Astrocyte (in vitro differentiated cells and primary cell): ENCODE results near the gene RAF1. TPM values are rescaled to one million over a fixed set of nuclear protein-coding genes. Genes with fewer than 3 reads are reported as not detected.

Experiments used
- DNase-seq: peaks from one replicate; pipeline ENCODE4 v3.0.0-alpha.2; 2010; ENCODE audit warnings: low read depth
- FAIRE-seq: peaks from 2 replicates; lab custom pipeline; 2011; peaks lifted over from hg19 to GRCh38; lab: Jason Lieb, UNC
- H2AFZ ChIP-seq: 2 replicates; pipeline ENCODE4 v1.6.0; 2012; ENCODE audit warnings: low read depth, low read length, inconsistent platforms
- H3K27ac ChIP-seq: 2 replicates; pipeline ENCODE4 v1.5.1; 2011; ENCODE audit warnings: low read depth, low read length, inconsistent platforms
- H3K27me3 ChIP-seq: 2 replicates; pipeline ENCODE4 v1.6.0; 2011; ENCODE audit warnings: low read length, inconsistent platforms; ENCODE audit not compliant: insufficient read depth
- H3K36me3 ChIP-seq: 2 replicates; pipeline ENCODE4 v1.5.1; 2011; ENCODE audit warnings: low read length, inconsistent platforms; ENCODE audit not compliant: insufficient read depth
- H3K4me1 ChIP-seq: 2 replicates; pipeline ENCODE4 v1.5.1; 2011; ENCODE audit warnings: low read length, inconsistent platforms; ENCODE audit not compliant: insufficient read depth
- H3K4me2 ChIP-seq: 2 replicates; pipeline ENCODE4 v1.6.0; 2012; ENCODE audit warnings: low read length, inconsistent platforms
- H3K4me3 ChIP-seq: 2 replicates; pipeline ENCODE4 v1.5.1; 2011; ENCODE audit warnings: low read depth, mild to moderate bottlenecking, low read length, inconsistent platforms; ENCODE audit not compliant: insufficient read depth
- H3K79me2 ChIP-seq: 2 replicates; pipeline ENCODE4 v1.6.0; 2012; ENCODE audit warnings: mild to moderate bottlenecking, low read length, inconsistent platforms; ENCODE audit not compliant: insufficient read depth
- H3K9ac ChIP-seq: 2 replicates; pipeline ENCODE4 v1.6.0; 2012; ENCODE audit warnings: mild to moderate bottlenecking, low read length, inconsistent platforms
- H3K9me3 ChIP-seq: 2 replicates; pipeline ENCODE4 v1.5.1; 2012; ENCODE audit warnings: low read depth, mild to moderate bottlenecking, low read length, inconsistent platforms; ENCODE audit not compliant: insufficient read depth
- H4K20me1 ChIP-seq: 2 replicates; pipeline ENCODE4 v1.6.0; 2012; ENCODE audit warnings: low read length, inconsistent platforms; ENCODE audit not compliant: insufficient read depth
- H3K27ac Mint-ChIP-seq: one replicate; pipeline ENCODE4 v1.8.0; 2021; ENCODE audit warnings: mild to moderate bottlenecking, mixed read lengths; ENCODE audit not compliant: unreplicated experiment
- H3K27me3 Mint-ChIP-seq: one replicate; pipeline ENCODE4 v1.8.0; 2021; ENCODE audit warnings: low read depth, mixed read lengths; ENCODE audit not compliant: unreplicated experiment
- H3K36me3 Mint-ChIP-seq: one replicate; pipeline ENCODE4 v1.8.0; 2021; ENCODE audit warnings: low read depth, mixed read lengths; ENCODE audit not compliant: unreplicated experiment
- H3K4me1 Mint-ChIP-seq: one replicate; pipeline ENCODE4 v1.8.0; 2021; ENCODE audit warnings: low read depth, mixed read lengths; ENCODE audit not compliant: unreplicated experiment
- H3K4me3 Mint-ChIP-seq: one replicate; pipeline ENCODE4 v1.8.0; 2021; ENCODE audit warnings: mild to moderate bottlenecking, moderate library complexity, mixed read lengths; ENCODE audit not compliant: unreplicated experiment
- H3K9me3 Mint-ChIP-seq: one replicate; pipeline ENCODE4 v1.8.0; 2021; ENCODE audit warnings: mild to moderate bottlenecking, mixed read lengths; ENCODE audit not compliant: unreplicated experiment
- EZH2 ChIP-seq: IDR thresholded peaks from 2 replicates; pipeline ENCODE4 v1.6.1; 2012; ENCODE audit warnings: mild to moderate bottlenecking, low read length, inconsistent platforms; ENCODE audit not compliant: insufficient read depth
- total RNA-seq: library from RNA; stranded (reverse); gene quantifications from 2 replicates; pipeline ENCODE4 v1.2.1, GENCODE V29; 2021
- TF ChIP-seq, protein P1 (sequence below): IDR thresholded peaks from 2 replicates; pipeline ENCODE4 v1.5.1; 2011; ENCODE audit warnings: low read depth, mild to moderate bottlenecking, inconsistent platforms, low read length, moderate library complexity; ENCODE audit not compliant: insufficient read depth

Gene RAF1
- total RNA-seq, 1 donor from 2014 or later: 80.9 TPM

DNA sequence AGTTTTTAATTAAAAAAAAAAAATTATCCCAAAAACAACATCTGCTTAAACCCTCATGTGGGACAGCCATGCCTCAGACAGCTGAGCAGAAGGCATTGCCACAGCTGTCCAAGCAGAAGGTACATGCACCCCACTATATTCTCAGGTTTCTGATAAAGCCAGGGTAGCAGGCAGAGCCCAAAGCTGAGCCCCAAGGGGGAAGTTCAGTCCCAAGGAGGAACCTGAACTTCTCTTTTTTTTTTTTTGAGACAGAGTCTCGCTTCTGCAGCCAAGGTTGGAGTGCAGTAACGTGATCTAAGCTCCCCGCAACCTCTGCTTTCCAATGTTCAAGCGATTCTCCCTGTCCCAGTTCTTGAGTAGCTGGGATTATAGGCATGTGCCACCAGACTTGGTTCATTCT, 73.8 kb downstream of the RAF1 start:
- H3K36me3 Mint-ChIP-seq: peaks cover 18% of the 10 kb centered on the region
- H3K9me3 Mint-ChIP-seq: no peaks in the 10 kb centered on the region
- peaks cover 54% of the 10 kb centered on the region for H4K20me1 ChIP-seq
- H3K79me2 ChIP-seq: peaks cover 8% of the 10 kb centered on the region
- no peaks in the 10 kb centered on the region for H3K9me3 ChIP-seq
- no peaks in the 10 kb centered on the region for H3K27me3 ChIP-seq
- H3K27ac Mint-ChIP-seq: no peak overlapping the region
- H3K4me3 Mint-ChIP-seq: no peak overlapping the region
- H3K4me3 ChIP-seq: no peak overlapping the region
- no peak overlapping the region for H3K4me2 ChIP-seq
- TF ChIP-seq, protein P1, sequence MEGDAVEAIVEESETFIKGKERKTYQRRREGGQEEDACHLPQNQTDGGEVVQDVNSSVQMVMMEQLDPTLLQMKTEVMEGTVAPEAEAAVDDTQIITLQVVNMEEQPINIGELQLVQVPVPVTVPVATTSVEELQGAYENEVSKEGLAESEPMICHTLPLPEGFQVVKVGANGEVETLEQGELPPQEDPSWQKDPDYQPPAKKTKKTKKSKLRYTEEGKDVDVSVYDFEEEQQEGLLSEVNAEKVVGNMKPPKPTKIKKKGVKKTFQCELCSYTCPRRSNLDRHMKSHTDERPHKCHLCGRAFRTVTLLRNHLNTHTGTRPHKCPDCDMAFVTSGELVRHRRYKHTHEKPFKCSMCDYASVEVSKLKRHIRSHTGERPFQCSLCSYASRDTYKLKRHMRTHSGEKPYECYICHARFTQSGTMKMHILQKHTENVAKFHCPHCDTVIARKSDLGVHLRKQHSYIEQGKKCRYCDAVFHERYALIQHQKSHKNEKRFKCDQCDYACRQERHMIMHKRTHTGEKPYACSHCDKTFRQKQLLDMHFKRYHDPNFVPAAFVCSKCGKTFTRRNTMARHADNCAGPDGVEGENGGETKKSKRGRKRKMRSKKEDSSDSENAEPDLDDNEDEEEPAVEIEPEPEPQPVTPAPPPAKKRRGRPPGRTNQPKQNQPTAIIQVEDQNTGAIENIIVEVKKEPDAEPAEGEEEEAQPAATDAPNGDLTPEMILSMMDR: no peak
- no peak for TF ChIP-seq EZH2
- FAIRE-seq: no peak
- H3K4me1 ChIP-seq: peaks cover 10% of the 10 kb centered on the region
- peaks cover 5% of the 10 kb centered on the region for H3K4me1 Mint-ChIP-seq
- no peaks in the 10 kb centered on the region for H3K27me3 Mint-ChIP-seq
- H3K36me3 ChIP-seq: peaks cover 60% of the 10 kb centered on the region
- no peak overlapping the region for H3K27ac ChIP-seq
- H3K9ac ChIP-seq: no peak overlapping the region
- DNase-seq: no peak
- H2AFZ ChIP-seq: no peak overlapping the region

DNA sequence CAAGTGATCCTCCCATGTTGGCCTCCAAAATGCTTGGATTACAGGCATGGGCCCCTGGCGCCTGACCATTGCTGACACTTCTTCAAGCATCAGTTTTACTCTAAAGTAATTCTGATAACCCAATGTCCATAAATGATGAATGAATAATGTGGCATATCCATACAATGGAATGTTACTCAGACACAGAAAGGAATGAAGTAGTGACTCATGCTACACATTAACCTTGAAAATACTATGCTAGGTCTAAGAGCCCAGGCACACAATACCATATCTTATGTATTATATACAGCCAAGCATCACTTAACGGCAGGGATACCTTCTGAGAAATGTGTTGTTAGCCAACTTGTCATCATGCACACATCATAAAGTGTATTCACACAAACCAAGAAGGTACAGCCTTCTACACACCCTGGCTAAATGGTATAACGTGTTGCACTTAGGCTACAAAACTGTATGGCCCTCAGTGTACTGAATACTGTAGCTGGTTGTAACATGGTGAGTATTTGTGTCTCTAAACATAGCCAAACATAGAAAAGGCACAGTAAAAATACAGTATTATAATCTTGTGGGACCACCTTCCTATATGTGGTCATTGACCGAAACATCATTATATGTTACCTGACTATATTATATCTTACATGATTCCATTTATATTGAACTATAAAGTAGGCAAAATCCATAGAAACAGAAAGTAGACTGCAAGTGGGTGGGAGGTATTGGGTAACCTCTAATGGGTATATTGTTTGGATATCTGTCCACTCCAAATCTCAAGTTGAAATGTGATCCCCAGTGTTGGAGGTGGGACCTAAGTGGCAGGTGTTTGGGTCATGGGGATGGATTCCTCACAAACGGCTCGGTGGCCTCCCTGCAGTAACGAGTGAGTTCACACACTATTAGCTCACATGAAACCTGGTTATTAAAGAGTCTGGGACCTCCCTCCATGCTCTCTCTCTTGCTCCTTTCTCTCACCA, 75.6 kb downstream of the RAF1 start:
- no peaks in the 10 kb centered on the region for H3K27me3 Mint-ChIP-seq
- H3K4me1 Mint-ChIP-seq: peaks cover 5% of the 10 kb centered on the region
- no peak overlapping the region for H2AFZ ChIP-seq
- H3K27me3 ChIP-seq: no peaks in the 10 kb centered on the region
- peaks cover 10% of the 10 kb centered on the region for H3K4me1 ChIP-seq
- H3K9me3 ChIP-seq: no peaks in the 10 kb centered on the region
- no peak overlapping the region for H3K4me3 Mint-ChIP-seq
- no peak overlapping the region for H3K9ac ChIP-seq
- H3K27ac Mint-ChIP-seq: no peak overlapping the region
- no peak overlapping the region for H3K27ac ChIP-seq
- H4K20me1 ChIP-seq: peaks cover 57% of the 10 kb centered on the region
- no peak overlapping the region for H3K4me2 ChIP-seq
- no peak for FAIRE-seq
- no peak overlapping the region for H3K4me3 ChIP-seq
- peaks cover 72% of the 10 kb centered on the region for H3K36me3 ChIP-seq
- peak; percentile 31 for DNase-seq
- H3K9me3 Mint-ChIP-seq: no peaks in the 10 kb centered on the region
- TF ChIP-seq EZH2: no peak
- TF ChIP-seq, protein P1: no peak
- peaks cover 2% of the 10 kb centered on the region for H3K79me2 ChIP-seq
- H3K36me3 Mint-ChIP-seq: peaks cover 16% of the 10 kb centered on the region

DNA sequence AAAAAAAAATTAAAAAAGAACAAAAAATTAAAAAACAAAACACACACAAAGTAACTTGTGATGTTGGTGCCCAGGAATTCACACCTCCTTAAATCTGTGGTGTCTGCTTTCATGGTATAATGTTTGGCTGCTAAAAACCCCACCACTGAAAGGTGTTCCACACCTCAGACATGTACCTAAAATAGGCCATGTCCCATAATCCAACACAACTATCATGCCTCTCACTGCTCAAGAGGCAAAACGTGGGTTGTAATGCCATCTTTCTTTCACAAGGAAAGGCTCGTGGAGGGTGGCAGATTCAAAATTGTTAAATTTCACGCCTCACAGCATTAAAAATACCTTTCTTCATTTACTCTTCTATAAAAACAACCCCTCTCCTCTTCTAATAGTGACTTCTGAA, 77.5 kb downstream of the RAF1 start:
- H3K79me2 ChIP-seq: peaks cover 2% of the 10 kb centered on the region
- H3K4me3 ChIP-seq: no peak overlapping the region
- H3K4me1 Mint-ChIP-seq: peaks cover 5% of the 10 kb centered on the region
- peaks cover 63% of the 10 kb centered on the region for H4K20me1 ChIP-seq
- no peaks in the 10 kb centered on the region for H3K9me3 ChIP-seq
- TF ChIP-seq, protein P1: no peak
- TF ChIP-seq EZH2: no peak
- no peaks in the 10 kb centered on the region for H3K27me3 Mint-ChIP-seq
- H3K9me3 Mint-ChIP-seq: no peaks in the 10 kb centered on the region
- no peak overlapping the region for H3K4me2 ChIP-seq
- H3K27ac ChIP-seq: no peak overlapping the region
- no peaks in the 10 kb centered on the region for H3K27me3 ChIP-seq
- H2AFZ ChIP-seq: no peak overlapping the region
- no peak overlapping the region for H3K9ac ChIP-seq
- no peak overlapping the region for H3K27ac Mint-ChIP-seq
- H3K36me3 Mint-ChIP-seq: peaks cover 17% of the 10 kb centered on the region
- FAIRE-seq (no peak), DNase-seq (no peak)
- H3K4me3 Mint-ChIP-seq: no peak overlapping the region
- H3K4me1 ChIP-seq: peaks cover 10% of the 10 kb centered on the region
- peaks cover 79% of the 10 kb centered on the region for H3K36me3 ChIP-seq
